Sigmoid colon (tissue), 4 donors: Measurements from ENCODE around the gene DYRK1A.

Experiments used
- EP300 ChIP-seq, 4 donors: sonication (generic); formaldehyde crosslinking; IDR thresholded peaks; one replicate each; pipeline ENCODE4 v1.6.1; 2017; ENCODE audit warnings: antibody characterized with exemption in 4 of 4
- POLR2AphosphoS5 ChIP-seq, 4 donors: sonication (generic); formaldehyde crosslinking; IDR thresholded peaks; one replicate each; pipeline ENCODE4 v1.6.1; 2017; ENCODE audit warnings: antibody characterized with exemption in 4 of 4

DNA sequence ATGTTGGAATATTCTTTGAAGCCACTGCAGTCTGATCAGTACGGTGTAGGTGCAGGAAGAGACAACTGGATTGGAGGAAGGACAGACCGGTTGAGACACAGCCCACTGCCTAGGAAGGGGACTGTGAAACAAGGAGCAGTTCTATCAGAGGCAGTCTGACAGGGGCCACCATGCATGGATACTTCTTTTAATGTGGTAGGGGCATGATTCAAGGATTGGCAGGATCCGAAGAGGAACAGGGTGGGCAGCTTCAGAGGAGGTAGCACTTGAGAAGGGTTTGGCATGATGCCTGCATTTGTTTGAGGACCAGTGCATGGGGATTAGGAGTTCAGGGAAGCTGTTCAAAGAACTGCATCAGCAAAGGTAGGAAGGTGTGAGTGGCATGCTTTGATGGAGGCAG is 167.9 kb downstream of the DYRK1A start:
- TF ChIP-seq POLR2AphosphoS5 (IDR thresholded peaks at IDR 0.05) (no peak), EP300 (IDR thresholded peaks at IDR 0.05) (no peak)
